Measurements from ENCODE around the gene CHI3L1. TPM values are rescaled to one million over a fixed set of nuclear protein-coding genes. Genes with fewer than 3 reads are reported as not detected.

The CHI3L1 gene
- total and polyA plus RNA-seq, 4 donors = 1.1 to 14.2 (median 1.9) TPM

- H3K27me3 ChIP-seq (ENCODE audit: control insufficient read depth, insufficient read depth, low read length) = no peaks in the 10 kb centered on the region
- H3K27ac ChIP-seq (ENCODE audit: low read depth, low read length) = no peak overlapping the region
- H3K4me1 ChIP-seq (ENCODE audit: control insufficient read depth, insufficient read depth, low read length) = peaks cover 7% of the 10 kb centered on the region
- no peaks in the 10 kb centered on the region for H3K36me3 ChIP-seq (ENCODE audit: control insufficient read depth, insufficient read depth, low read length)
- no CpG with 5 or more reads among the region's 1 CpG for WGBS (ENCODE audit: insufficient coverage)
- no peak for DNase-seq (ENCODE audit: low read depth in 4 of 6, low spot score in 6 of 6)
- no peaks in the 10 kb centered on the region for H3K9me3 ChIP-seq (ENCODE audit: control insufficient read depth, insufficient read depth, low read length)
- no peak overlapping the region for H3K4me3 ChIP-seq (ENCODE audit: low read depth, low read length)
Observed at GRCh38 chr1:203208181-203208580, 21.7 kb upstream of the CHI3L1 start.

DNA sequence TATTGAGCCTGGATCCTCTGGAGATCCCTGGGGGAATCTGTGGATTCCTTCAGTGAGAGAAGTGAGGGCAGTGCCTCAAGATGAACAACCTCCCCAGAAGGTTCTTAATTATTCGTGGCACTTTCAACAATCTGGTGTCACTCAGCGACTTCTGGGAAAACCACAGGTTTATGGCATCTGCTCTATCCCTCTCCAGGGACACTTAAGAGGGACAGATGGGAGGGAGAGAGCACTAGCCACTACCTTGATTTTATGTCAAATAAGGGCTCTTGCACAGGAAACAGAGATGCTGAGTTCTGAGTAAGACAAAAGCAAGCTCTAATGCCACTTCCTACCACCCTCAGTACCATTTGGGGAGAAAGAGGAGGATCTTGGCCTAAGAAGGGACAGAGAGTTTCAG, 21.2 kb upstream of the CHI3L1 start:
- no CpG with 5 or more reads among the region's 2 CpGs for WGBS (ENCODE audit: insufficient coverage)
- H3K27ac ChIP-seq (ENCODE audit: low read depth, low read length) = no peak overlapping the region
- H3K36me3 ChIP-seq (ENCODE audit: control insufficient read depth, insufficient read depth, low read length) = no peaks in the 10 kb centered on the region
- H3K4me3 ChIP-seq (ENCODE audit: low read depth, low read length) = no peak overlapping the region
- DNase-seq (ENCODE audit: low read depth in 4 of 6, low spot score in 6 of 6) = no peak
- H3K27me3 ChIP-seq (ENCODE audit: control insufficient read depth, insufficient read depth, low read length) = no peaks in the 10 kb centered on the region
- peaks cover 10% of the 10 kb centered on the region for H3K4me1 ChIP-seq (ENCODE audit: control insufficient read depth, insufficient read depth, low read length)
- H3K9me3 ChIP-seq (ENCODE audit: control insufficient read depth, insufficient read depth, low read length) = no peaks in the 10 kb centered on the region

- Histone ChIP-seq H3K27ac (ENCODE audit: low read depth, low read length) (no peak overlapping the region), H3K27me3 (ENCODE audit: control insufficient read depth, insufficient read depth, low read length) (no peaks in the 10 kb centered on the region), H3K36me3 (ENCODE audit: control insufficient read depth, insufficient read depth, low read length) (no peaks in the 10 kb centered on the region), H3K9me3 (ENCODE audit: control insufficient read depth, insufficient read depth, low read length) (no peaks in the 10 kb centered on the region), H3K4me3 (ENCODE audit: low read depth, low read length) (no peak overlapping the region), H3K4me1 (ENCODE audit: control insufficient read depth, insufficient read depth, low read length) (peaks cover 15% of the 10 kb centered on the region)
- WGBS (ENCODE audit: insufficient coverage) = no CpG with 5 or more reads among the region's 5 CpGs
- peak in 2 of 6 donors; percentile 11 to 18 for DNase-seq (ENCODE audit: low read depth in 4 of 6, low spot score in 6 of 6)
Observed at GRCh38 chr1:203206129-203206687, 19.7 kb upstream of the CHI3L1 start.

- no peaks in the 10 kb centered on the region for H3K36me3 ChIP-seq (ENCODE audit: control insufficient read depth, insufficient read depth, low read length)
- H3K4me3 ChIP-seq (ENCODE audit: low read depth, low read length) = no peak overlapping the region
- no peak overlapping the region for H3K27ac ChIP-seq (ENCODE audit: low read depth, low read length)
- WGBS (ENCODE audit: insufficient coverage) = 100% methylated on average over 2 of the region's 2 CpGs
- no peaks in the 10 kb centered on the region for H3K9me3 ChIP-seq (ENCODE audit: control insufficient read depth, insufficient read depth, low read length)
- no peaks in the 10 kb centered on the region for H3K27me3 ChIP-seq (ENCODE audit: control insufficient read depth, insufficient read depth, low read length)
- DNase-seq (ENCODE audit: low read depth in 4 of 6, low spot score in 6 of 6) = no peak
- H3K4me1 ChIP-seq (ENCODE audit: control insufficient read depth, insufficient read depth, low read length) = peaks cover 19% of the 10 kb centered on the region
Observed at GRCh38 chr1:203204756-203205155, 18.3 kb upstream of the CHI3L1 start.

- no peak for DNase-seq (ENCODE audit: low read depth in 4 of 6, low spot score in 6 of 6)
- Histone ChIP-seq H3K4me1 (ENCODE audit: control insufficient read depth, insufficient read depth, low read length) (peaks cover 26% of the 10 kb centered on the region), H3K27ac (ENCODE audit: low read depth, low read length) (no peak overlapping the region), H3K36me3 (ENCODE audit: control insufficient read depth, insufficient read depth, low read length) (no peaks in the 10 kb centered on the region), H3K27me3 (ENCODE audit: control insufficient read depth, insufficient read depth, low read length) (no peaks in the 10 kb centered on the region), H3K4me3 (ENCODE audit: low read depth, low read length) (no peak overlapping the region), H3K9me3 (ENCODE audit: control insufficient read depth, insufficient read depth, low read length) (no peaks in the 10 kb centered on the region)
- 86% methylated on average over 13 of the region's 15 CpGs for WGBS (ENCODE audit: insufficient coverage)
Observed at GRCh38 chr1:203202431-203203245, 16.1 kb upstream of the CHI3L1 start.

- DNase-seq (ENCODE audit: low read depth in 4 of 6, low spot score in 6 of 6) = no peak
- Histone ChIP-seq H3K36me3 (ENCODE audit: control insufficient read depth, insufficient read depth, low read length) (no peaks in the 10 kb centered on the region), H3K27me3 (ENCODE audit: control insufficient read depth, insufficient read depth, low read length) (no peaks in the 10 kb centered on the region), H3K9me3 (ENCODE audit: control insufficient read depth, insufficient read depth, low read length) (no peaks in the 10 kb centered on the region), H3K4me1 (ENCODE audit: control insufficient read depth, insufficient read depth, low read length) (peaks cover 26% of the 10 kb centered on the region), H3K4me3 (ENCODE audit: low read depth, low read length) (no peak overlapping the region), H3K27ac (ENCODE audit: low read depth, low read length) (no peak overlapping the region)
- WGBS (ENCODE audit: insufficient coverage) = 69% methylated on average over 10 of the region's 10 CpGs
Observed at GRCh38 chr1:203201516-203202205, 15.2 kb upstream of the CHI3L1 start.

DNA sequence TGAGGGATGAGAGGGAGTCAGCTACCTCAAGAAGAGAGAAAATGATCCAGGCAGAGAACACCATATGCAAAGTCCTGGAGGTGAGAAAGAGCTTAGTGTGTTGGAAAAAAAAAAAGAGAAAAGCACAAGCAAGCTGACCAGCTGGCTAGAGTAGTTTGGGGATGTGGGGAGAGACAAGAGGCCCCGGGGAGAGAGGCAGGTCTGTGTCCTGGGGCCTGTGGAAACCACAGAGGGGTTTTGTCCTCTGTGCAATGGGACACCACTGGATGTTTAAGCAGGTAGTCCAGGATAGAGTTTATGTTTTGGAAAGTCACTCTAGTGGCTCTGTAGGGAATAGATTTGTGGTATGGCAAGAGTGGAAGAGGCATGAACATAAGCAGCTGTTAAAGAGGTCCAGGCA, 14.4 kb upstream of the CHI3L1 start:
- DNase-seq (ENCODE audit: low read depth in 4 of 6, low spot score in 6 of 6) = no peak
- H3K27me3 ChIP-seq (ENCODE audit: control insufficient read depth, insufficient read depth, low read length) = no peaks in the 10 kb centered on the region
- no peaks in the 10 kb centered on the region for H3K9me3 ChIP-seq (ENCODE audit: control insufficient read depth, insufficient read depth, low read length)
- peaks cover 19% of the 10 kb centered on the region for H3K4me1 ChIP-seq (ENCODE audit: control insufficient read depth, insufficient read depth, low read length)
- H3K4me3 ChIP-seq (ENCODE audit: low read depth, low read length) = no peak overlapping the region
- H3K27ac ChIP-seq (ENCODE audit: low read depth, low read length) = no peak overlapping the region
- 47% methylated on average over 1 of the region's 1 CpG for WGBS (ENCODE audit: insufficient coverage)
- H3K36me3 ChIP-seq (ENCODE audit: control insufficient read depth, insufficient read depth, low read length) = no peaks in the 10 kb centered on the region

DNA sequence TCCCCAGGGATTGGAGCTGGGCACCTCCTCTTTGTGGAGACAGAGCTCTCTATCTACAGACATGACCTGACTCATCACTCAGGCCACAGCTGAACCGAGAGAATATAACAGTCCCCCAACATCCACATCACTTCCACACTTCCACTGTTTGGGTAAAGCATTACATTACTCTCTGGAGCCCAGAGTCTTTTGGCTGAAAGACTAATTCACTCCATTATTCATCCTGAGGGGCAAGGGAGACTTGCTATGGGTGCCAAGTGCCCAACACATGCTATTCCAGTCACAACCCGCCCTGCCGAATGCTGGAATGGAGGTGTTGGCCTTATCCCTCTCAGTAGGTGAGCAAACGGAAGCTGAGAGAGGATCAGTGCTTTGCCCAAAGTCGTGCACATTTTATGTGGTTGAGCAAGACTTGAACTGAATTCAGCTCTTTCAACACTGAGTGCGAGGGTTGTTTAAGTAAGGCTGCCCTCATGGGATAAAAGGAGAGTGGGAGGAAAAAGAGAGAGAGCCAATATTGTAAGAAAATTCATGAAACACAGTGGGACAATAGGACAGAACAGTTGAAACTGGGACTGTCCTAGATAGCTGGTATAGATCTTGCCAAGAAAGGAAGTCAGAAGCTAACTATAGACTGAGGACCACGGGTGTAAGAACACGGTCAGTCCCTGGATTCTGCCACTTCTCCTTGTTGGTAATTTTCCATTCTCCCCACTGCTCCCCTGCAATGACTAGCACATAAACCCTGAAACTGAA, 13.5 kb upstream of the CHI3L1 start:
- H3K27me3 ChIP-seq (ENCODE audit: control insufficient read depth, insufficient read depth, low read length) = no peaks in the 10 kb centered on the region
- no peak overlapping the region for H3K4me3 ChIP-seq (ENCODE audit: low read depth, low read length)
- DNase-seq (ENCODE audit: low read depth in 4 of 6, low spot score in 6 of 6) = peak in 1 of 6 donors; percentile 28
- H3K4me1 ChIP-seq (ENCODE audit: control insufficient read depth, insufficient read depth, low read length) = peaks cover 18% of the 10 kb centered on the region
- no peak overlapping the region for H3K27ac ChIP-seq (ENCODE audit: low read depth, low read length)
- 56% methylated on average over 8 of the region's 8 CpGs for WGBS (ENCODE audit: insufficient coverage)
- H3K9me3 ChIP-seq (ENCODE audit: control insufficient read depth, insufficient read depth, low read length) = no peaks in the 10 kb centered on the region
- H3K36me3 ChIP-seq (ENCODE audit: control insufficient read depth, insufficient read depth, low read length) = no peaks in the 10 kb centered on the region

DNA sequence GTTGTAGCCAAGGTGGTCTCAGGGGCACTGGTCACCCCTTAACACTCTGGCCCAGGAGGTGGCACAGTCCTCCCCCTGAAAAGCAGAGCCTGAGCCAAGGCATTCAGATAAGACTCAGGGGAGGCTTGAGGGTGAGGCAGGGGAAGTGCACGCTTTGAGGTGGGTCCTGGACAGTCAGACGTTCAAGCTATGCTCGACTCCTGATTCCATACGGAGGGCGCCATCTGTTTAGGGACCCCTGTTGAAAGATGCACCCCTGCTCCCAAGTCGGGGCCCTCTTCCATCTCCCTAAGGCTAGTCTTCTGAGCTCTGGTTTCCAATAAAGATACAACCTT, 12.9 kb upstream of the CHI3L1 start:
- peaks cover 18% of the 10 kb centered on the region for H3K4me1 ChIP-seq (ENCODE audit: control insufficient read depth, insufficient read depth, low read length)
- DNase-seq (ENCODE audit: low read depth in 4 of 6, low spot score in 6 of 6) = no peak
- no peaks in the 10 kb centered on the region for H3K36me3 ChIP-seq (ENCODE audit: control insufficient read depth, insufficient read depth, low read length)
- H3K27ac ChIP-seq (ENCODE audit: low read depth, low read length) = no peak overlapping the region
- 93% methylated on average over 5 of the region's 6 CpGs for WGBS (ENCODE audit: insufficient coverage)
- no peak overlapping the region for H3K4me3 ChIP-seq (ENCODE audit: low read depth, low read length)
- no peaks in the 10 kb centered on the region for H3K27me3 ChIP-seq (ENCODE audit: control insufficient read depth, insufficient read depth, low read length)
- H3K9me3 ChIP-seq (ENCODE audit: control insufficient read depth, insufficient read depth, low read length) = no peaks in the 10 kb centered on the region
